ENCODE results near the gene RPS6KA2. TPM values are rescaled to one million over a fixed set of nuclear protein-coding genes. Genes with fewer than 3 reads are reported as not detected.

The RPS6KA2 gene
- total and polyA plus RNA-seq, 3 donors from 2014 or later, result 18.4 to 21.7 (median 19.8) TPM

DNA sequence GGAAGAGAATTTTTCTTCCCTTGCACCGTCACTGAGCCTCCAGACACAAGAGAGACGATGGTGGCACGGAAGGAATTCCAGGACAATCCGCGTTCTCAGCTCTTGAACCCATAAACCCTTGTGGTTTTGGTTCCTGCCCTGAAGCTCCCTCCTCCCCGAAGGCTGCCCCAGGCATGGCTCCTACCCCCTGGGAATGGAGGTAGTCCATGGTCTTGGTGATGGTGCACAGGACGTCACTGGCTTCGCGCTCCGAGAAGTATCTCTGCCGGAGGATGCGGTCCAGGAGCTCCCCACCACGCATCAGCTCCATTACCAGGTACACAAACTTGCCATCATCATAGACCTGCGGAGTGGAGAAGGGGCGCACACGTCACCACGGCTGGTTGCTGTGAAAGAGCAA is 196.8 kb downstream of the RPS6KA2 start:
- Histone ChIP-seq H3K36me3 (ENCODE audit: low read depth, missing control alignments) (no peaks in the 10 kb centered on the region), H3K9me3 (no peaks in the 10 kb centered on the region), H3K4me1 (no peaks in the 10 kb centered on the region), H3K4me3 (no peak overlapping the region), H3K27ac (no peak overlapping the region), H3K27me3 (no peaks in the 10 kb centered on the region)
- TF ChIP-seq, protein P1, sequence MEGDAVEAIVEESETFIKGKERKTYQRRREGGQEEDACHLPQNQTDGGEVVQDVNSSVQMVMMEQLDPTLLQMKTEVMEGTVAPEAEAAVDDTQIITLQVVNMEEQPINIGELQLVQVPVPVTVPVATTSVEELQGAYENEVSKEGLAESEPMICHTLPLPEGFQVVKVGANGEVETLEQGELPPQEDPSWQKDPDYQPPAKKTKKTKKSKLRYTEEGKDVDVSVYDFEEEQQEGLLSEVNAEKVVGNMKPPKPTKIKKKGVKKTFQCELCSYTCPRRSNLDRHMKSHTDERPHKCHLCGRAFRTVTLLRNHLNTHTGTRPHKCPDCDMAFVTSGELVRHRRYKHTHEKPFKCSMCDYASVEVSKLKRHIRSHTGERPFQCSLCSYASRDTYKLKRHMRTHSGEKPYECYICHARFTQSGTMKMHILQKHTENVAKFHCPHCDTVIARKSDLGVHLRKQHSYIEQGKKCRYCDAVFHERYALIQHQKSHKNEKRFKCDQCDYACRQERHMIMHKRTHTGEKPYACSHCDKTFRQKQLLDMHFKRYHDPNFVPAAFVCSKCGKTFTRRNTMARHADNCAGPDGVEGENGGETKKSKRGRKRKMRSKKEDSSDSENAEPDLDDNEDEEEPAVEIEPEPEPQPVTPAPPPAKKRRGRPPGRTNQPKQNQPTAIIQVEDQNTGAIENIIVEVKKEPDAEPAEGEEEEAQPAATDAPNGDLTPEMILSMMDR (IDR thresholded peaks at IDR 0.05), result no peak
- no peak for TF ChIP-seq POLR2A (IDR thresholded peaks at IDR 0.05)
- 89 to 95% methylated on average over 10 to 17 of the region's 17 CpGs for WGBS, 2 donors
- no peak for DNase-seq
- intact Hi-C loops (cut with DNase I; ENCODE audit: low total_unique reads), result no loop called here

DNA sequence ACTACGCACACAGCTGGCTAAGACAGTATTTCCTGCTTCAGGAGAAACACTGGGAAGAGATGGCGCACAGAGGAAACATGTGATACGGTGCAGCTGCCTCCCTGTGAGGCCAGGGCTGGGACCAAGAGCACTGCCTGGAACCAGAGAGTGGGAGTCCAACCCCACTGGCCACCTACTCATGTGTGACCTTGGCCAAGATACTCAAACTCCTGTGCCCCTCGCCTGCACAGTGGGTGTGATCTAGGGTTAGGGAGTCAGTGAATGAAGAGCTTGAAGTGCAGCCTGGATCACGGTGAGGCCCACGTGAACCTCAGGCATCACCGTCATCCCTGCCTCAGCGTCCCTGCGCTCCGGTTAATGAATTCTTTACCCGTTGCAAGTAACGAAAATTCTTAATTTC is 202.6 kb downstream of the RPS6KA2 start:
- TF ChIP-seq, protein P1 (IDR thresholded peaks at IDR 0.05), result no peak
- no peak for TF ChIP-seq POLR2A (IDR thresholded peaks at IDR 0.05)
- no peak for DNase-seq
- H3K27me3 ChIP-seq, result no peaks in the 10 kb centered on the region
- H3K4me1 ChIP-seq, result no peaks in the 10 kb centered on the region
- intact Hi-C loops (cut with DNase I; ENCODE audit: low total_unique reads), result no loop called here
- no peaks in the 10 kb centered on the region for H3K36me3 ChIP-seq (ENCODE audit: low read depth, missing control alignments)
- H3K27ac ChIP-seq, result no peak overlapping the region
- H3K9me3 ChIP-seq, result no peaks in the 10 kb centered on the region
- H3K4me3 ChIP-seq, result no peak overlapping the region
- 92 to 94% methylated on average over 10 to 12 of the region's 12 CpGs for WGBS, 2 donors

DNA sequence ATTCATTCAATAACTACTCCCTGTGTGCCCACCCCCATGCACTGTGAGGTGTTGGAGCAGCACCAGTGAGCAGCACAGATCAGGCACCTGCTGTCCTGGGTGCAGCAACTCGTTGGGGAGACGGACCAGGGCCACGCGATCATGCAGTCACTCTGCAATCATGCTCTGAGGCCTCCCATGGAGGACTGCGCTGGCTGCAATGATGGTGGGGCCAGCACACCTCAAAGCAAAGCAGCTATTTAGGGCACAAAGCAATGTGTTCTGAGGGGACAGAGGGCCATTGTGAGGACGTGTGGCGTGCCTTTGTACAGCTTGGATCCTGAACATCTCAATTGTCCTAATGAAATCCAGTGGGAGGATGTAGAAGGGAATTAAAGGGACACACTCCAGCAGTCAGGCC is 203.3 kb downstream of the RPS6KA2 start:
- DNase-seq, result no peak
- intact Hi-C loops (cut with DNase I; ENCODE audit: low total_unique reads), result no loop called here
- Histone ChIP-seq H3K4me1 (no peaks in the 10 kb centered on the region), H3K36me3 (ENCODE audit: low read depth, missing control alignments) (no peaks in the 10 kb centered on the region), H3K4me3 (no peak overlapping the region), H3K27me3 (no peaks in the 10 kb centered on the region), H3K9me3 (no peaks in the 10 kb centered on the region), H3K27ac (no peak overlapping the region)
- WGBS, 2 donors, result 77 to 87% methylated on average over 5 to 7 of the region's 7 CpGs
- no peak for TF ChIP-seq POLR2A (IDR thresholded peaks at IDR 0.05)
- TF ChIP-seq, protein P1 (IDR thresholded peaks at IDR 0.05), result no peak

DNA sequence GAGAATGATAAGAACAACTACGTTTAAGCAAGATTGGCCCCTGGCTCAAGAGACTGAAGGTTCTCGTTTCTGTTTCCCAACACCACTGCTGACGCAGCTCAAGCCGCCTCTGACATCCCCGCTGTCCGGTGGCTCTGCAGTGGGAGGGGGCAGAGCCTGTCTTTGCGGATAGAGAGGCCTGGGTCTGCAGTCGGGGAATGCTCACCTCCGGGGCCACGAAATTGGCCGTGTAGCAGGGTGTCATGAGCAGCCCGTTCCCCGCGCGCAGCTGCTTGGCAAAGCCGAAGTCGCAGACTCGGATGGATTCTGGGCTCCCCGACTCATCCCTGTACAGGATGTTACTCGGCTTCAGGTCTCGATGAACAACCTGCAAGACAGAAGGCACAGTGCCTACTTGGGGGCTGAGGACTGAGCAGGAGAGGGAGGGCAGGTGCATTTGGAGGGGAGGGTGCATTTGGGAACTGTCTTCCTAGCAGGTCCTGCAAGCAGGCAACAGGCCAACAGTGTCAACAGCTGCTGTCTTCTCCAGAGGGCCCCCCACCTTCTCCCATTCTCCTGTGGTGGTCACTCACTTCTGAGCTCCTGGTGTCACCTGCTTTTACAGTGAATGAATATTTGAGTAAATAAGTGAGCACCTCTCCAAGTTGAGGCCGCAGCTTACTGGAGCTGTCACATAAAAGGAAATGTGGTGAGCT is 203.9 kb downstream of the RPS6KA2 start:
- DNase-seq, result no peak
- no peak overlapping the region for H3K27ac ChIP-seq
- H3K36me3 ChIP-seq (ENCODE audit: low read depth, missing control alignments), result no peaks in the 10 kb centered on the region
- H3K4me1 ChIP-seq, result no peaks in the 10 kb centered on the region
- 87 to 90% methylated on average over 10 to 22 of the region's 22 CpGs for WGBS, 2 donors
- H3K9me3 ChIP-seq, result no peaks in the 10 kb centered on the region
- H3K27me3 ChIP-seq, result no peaks in the 10 kb centered on the region
- intact Hi-C loops (cut with DNase I; ENCODE audit: low total_unique reads), result no loop called here
- TF ChIP-seq, protein P1 (IDR thresholded peaks at IDR 0.05), result no peak
- TF ChIP-seq POLR2A (IDR thresholded peaks at IDR 0.05), result no peak
- no peak overlapping the region for H3K4me3 ChIP-seq

Measured in testis (tissue), 3 donors.